Panc1 (cell line): ENCODE results near the gene KRT34. TPM values are rescaled to one million over a fixed set of nuclear protein-coding genes. Genes with fewer than 3 reads are reported as not detected.

ENCODE experiments used
- ATAC-seq: fragments of 200-7000 bp; cut with Tn5 transposase; 2 replicates; pipeline ENCODE4 v1.9.1; 2020; ENCODE audit warnings: mild to moderate bottlenecking, moderate library complexity
- BruUV-seq: library from RNA; stranded (reverse); fragments of 400-500 nt; replicated peaks from 2 replicates; lab custom pipeline; 2021; lab: Mats Ljungman, UMichigan
- CTCF ChIA-PET: fragments of 300-600 bp; sonication (Branson Sonifier 250); formaldehyde crosslinking; loops from one replicate; lab custom pipeline; 2022; ENCODE audit warnings: antibody characterized with exemption; lab: Charles Lee
- POLR2A ChIA-PET: fragments of 300-600 bp; sonication (Branson Sonifier 250); formaldehyde crosslinking; loops from one replicate; lab custom pipeline; 2022; ENCODE audit warnings: antibody characterized with exemption; lab: Charles Lee
- DNase-seq: peaks from one replicate; pipeline ENCODE4 v3.0.0-alpha.2; 2010; ENCODE audit warnings: low read depth, low spot score
- H3K27ac ChIP-seq: 2 replicates; pipeline ENCODE4 v1.5.1; 2011; ENCODE audit warnings: mild to moderate bottlenecking, low read length, inconsistent platforms
- H3K27me3 ChIP-seq: fragments of 200-500 bp; sonication (Bioruptor generic); 2 replicates; pipeline ENCODE4 v1.6.0; 2014; ENCODE audit warnings: low read length, inconsistent platforms; ENCODE audit not compliant: control insufficient read depth, insufficient read depth
- H3K36me3 ChIP-seq: fragments of 200-500 bp; sonication (Bioruptor generic); 2 replicates; pipeline ENCODE4 v1.5.1; 2014; ENCODE audit warnings: inconsistent platforms, mild to moderate bottlenecking, low read length, moderate library complexity; ENCODE audit not compliant: control insufficient read depth, insufficient read depth
- H3K4me1 ChIP-seq: 2 replicates; pipeline ENCODE4 v1.5.1; 2011; ENCODE audit warnings: inconsistent platforms, mild to moderate bottlenecking, low read length, moderate library complexity; ENCODE audit not compliant: control insufficient read depth, insufficient read depth
- H3K4me3 ChIP-seq, 2 experiments: 2 replicates each; pipeline ENCODE4 v1.5.1; 2011 to 2012; ENCODE audit warnings: low read depth in 2 of 2, low read length in 2 of 2, mild to moderate bottlenecking in 2 of 2, inconsistent platforms in 1 of 2, moderate library complexity in 1 of 2
- H3K9me3 ChIP-seq: fragments of 200-500 bp; sonication (Bioruptor generic); 2 replicates; pipeline ENCODE4 v1.5.1; 2014; ENCODE audit warnings: low read depth, mild to moderate bottlenecking, inconsistent platforms, low read length, moderate library complexity; ENCODE audit not compliant: control insufficient read depth, insufficient read depth
- CTCF ChIP-seq: fragments of 450-650 bp; IDR thresholded peaks from 2 replicates; pipeline ENCODE4 v1.5.1; 2017; ENCODE audit warnings: mild to moderate bottlenecking
- POLR2AphosphoS5 ChIP-seq: IDR thresholded peaks from 2 replicates; pipeline ENCODE4 v1.6.1; 2012; ENCODE audit warnings: mild to moderate bottlenecking, low read depth, low read length, moderate library complexity
- SIN3A ChIP-seq: IDR thresholded peaks from 2 replicates; pipeline ENCODE4 v1.6.1; 2012; ENCODE audit warnings: low read depth, mild to moderate bottlenecking, low read length, moderate library complexity, borderline replicate concordance; ENCODE audit not compliant: insufficient read depth
- TCF7L2 ChIP-seq: IDR thresholded peaks from 2 replicates; pipeline ENCODE4 v1.6.1; 2011; ENCODE audit warnings: mild to moderate bottlenecking, low read depth, low read length, inconsistent platforms
- in situ Hi-C: cut with HindIII; loops from 2 replicates; pipeline ENCODE4 v1.10.0; 2016; ENCODE audit warnings: low sequenced_read_pairs, low pct_unique_long_range_greater_than_20kb
- intact Hi-C: fragments of 100-400 bp; cut with micrococcal nuclease; formaldehyde crosslinking; loops from one replicate; pipeline ENCODE4 v1.10.0; 2022; ENCODE audit not compliant: unreplicated experiment
- total RNA-seq: library from RNA; stranded (reverse); gene quantifications from one replicate; pipeline ENCODE4 v1.2.1, GENCODE V29; 2021; ENCODE audit not compliant: unreplicated experiment
- TF ChIP-seq, protein P1 (sequence below), 2 experiments: IDR thresholded peaks; 2 replicates each; pipeline ENCODE4 v1.6.1; 2011 to 2012; ENCODE audit warnings: low read depth in 2 of 2, control low read depth in 1 of 2, low read length in 1 of 2, mild to moderate bottlenecking in 1 of 2, moderate library complexity in 1 of 2; ENCODE audit not compliant: insufficient read depth in 1 of 2

The KRT34 gene
- total RNA-seq, 1 experiment from 2014 or later = not detected

DNA sequence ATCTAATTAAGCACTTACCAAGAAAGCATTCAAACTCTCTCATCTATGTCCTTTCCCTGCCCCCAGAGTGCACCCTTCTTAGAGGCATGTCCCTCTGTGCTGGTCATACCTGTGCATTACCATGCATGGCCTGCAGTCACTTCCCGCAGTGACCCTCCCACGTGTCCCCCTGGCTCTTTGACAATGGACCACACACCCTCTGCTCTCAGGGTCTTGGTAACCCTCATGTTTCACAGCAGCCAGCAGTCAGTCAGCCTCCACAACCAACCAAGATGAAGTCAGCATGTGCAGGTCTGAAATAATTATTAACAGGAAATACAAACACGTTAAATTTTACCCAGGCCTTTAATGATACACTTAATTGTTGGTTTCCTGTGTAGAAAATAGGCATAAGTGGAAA is 41.6 kb downstream of the KRT34 start:
- no peaks in the 10 kb centered on the region for H3K27me3 ChIP-seq
- CTCF ChIA-PET = no interaction called here
- in situ Hi-C loops = no loop called here
- H3K4me1 ChIP-seq = no peaks in the 10 kb centered on the region
- TF ChIP-seq POLR2AphosphoS5 (no peak), SIN3A (no peak), CTCF (no peak), TCF7L2 (no peak)
- TF ChIP-seq, protein P1, sequence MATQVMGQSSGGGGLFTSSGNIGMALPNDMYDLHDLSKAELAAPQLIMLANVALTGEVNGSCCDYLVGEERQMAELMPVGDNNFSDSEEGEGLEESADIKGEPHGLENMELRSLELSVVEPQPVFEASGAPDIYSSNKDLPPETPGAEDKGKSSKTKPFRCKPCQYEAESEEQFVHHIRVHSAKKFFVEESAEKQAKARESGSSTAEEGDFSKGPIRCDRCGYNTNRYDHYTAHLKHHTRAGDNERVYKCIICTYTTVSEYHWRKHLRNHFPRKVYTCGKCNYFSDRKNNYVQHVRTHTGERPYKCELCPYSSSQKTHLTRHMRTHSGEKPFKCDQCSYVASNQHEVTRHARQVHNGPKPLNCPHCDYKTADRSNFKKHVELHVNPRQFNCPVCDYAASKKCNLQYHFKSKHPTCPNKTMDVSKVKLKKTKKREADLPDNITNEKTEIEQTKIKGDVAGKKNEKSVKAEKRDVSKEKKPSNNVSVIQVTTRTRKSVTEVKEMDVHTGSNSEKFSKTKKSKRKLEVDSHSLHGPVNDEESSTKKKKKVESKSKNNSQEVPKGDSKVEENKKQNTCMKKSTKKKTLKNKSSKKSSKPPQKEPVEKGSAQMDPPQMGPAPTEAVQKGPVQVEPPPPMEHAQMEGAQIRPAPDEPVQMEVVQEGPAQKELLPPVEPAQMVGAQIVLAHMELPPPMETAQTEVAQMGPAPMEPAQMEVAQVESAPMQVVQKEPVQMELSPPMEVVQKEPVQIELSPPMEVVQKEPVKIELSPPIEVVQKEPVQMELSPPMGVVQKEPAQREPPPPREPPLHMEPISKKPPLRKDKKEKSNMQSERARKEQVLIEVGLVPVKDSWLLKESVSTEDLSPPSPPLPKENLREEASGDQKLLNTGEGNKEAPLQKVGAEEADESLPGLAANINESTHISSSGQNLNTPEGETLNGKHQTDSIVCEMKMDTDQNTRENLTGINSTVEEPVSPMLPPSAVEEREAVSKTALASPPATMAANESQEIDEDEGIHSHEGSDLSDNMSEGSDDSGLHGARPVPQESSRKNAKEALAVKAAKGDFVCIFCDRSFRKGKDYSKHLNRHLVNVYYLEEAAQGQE (IDR thresholded peaks at IDR 0.05; ENCODE audit: insufficient read depth in 1 of 2, low read depth in 2 of 2, low read length in 1 of 2) = no peak
- DNase-seq (no peak), ATAC-seq (no peak)
- no peak overlapping the region for H3K4me3 ChIP-seq
- no TSS peak for BruUV-seq
- no peaks in the 10 kb centered on the region for H3K9me3 ChIP-seq
- intact Hi-C loops = no loop called here
- H3K36me3 ChIP-seq = no peaks in the 10 kb centered on the region
- no peak overlapping the region for H3K27ac ChIP-seq
- POLR2A ChIA-PET = no interaction called here

GRCh38 chr17:41339571-41340172 is 42.4 kb downstream of the KRT34 start:
- ChIA-PET CTCF (no interaction called here), POLR2A (no interaction called here)
- Histone ChIP-seq H3K27ac (no peak overlapping the region), H3K27me3 (no peaks in the 10 kb centered on the region), H3K4me1 (no peaks in the 10 kb centered on the region), H3K4me3 (no peak overlapping the region), H3K36me3 (no peaks in the 10 kb centered on the region), H3K9me3 (no peaks in the 10 kb centered on the region)
- no peak for ATAC-seq
- no TSS peak for BruUV-seq
- DNase-seq = no peak
- intact Hi-C loops (loop anchor here (5.0 kb wide), 1 partner anchor 432 kb away; no protein-coding TSS in a partner anchor), in situ Hi-C loops (no loop called here)
- no peak for TF ChIP-seq CTCF
- TF ChIP-seq, protein P1 (IDR thresholded peaks at IDR 0.05; ENCODE audit: insufficient read depth in 1 of 2, low read depth in 2 of 2, low read length in 1 of 2) = no peak
- TF ChIP-seq TCF7L2 = no peak
- TF ChIP-seq SIN3A = no peak
- TF ChIP-seq POLR2AphosphoS5 = no peak
